Epithelial cell of esophagus (primary cell): Measurements from ENCODE around the gene CBFA2T3.

Experiments used
- DNase-seq: peaks from one replicate; pipeline ENCODE4 v3.0.0; 2010; ENCODE audit warnings: low read depth
- H3K4me3 ChIP-seq: 2 replicates; pipeline ENCODE4 v1.5.1; 2011; ENCODE audit warnings: mild to moderate bottlenecking, low read length, control low read depth
- CTCF ChIP-seq: IDR thresholded peaks from 2 replicates; pipeline ENCODE4 v1.5.1; 2011; ENCODE audit warnings: low read depth, mild to moderate bottlenecking, low read length, control low read depth, inconsistent platforms; ENCODE audit not compliant: insufficient read depth; ENCODE audit errors: missing control alignments

Gene CBFA2T3

DNA sequence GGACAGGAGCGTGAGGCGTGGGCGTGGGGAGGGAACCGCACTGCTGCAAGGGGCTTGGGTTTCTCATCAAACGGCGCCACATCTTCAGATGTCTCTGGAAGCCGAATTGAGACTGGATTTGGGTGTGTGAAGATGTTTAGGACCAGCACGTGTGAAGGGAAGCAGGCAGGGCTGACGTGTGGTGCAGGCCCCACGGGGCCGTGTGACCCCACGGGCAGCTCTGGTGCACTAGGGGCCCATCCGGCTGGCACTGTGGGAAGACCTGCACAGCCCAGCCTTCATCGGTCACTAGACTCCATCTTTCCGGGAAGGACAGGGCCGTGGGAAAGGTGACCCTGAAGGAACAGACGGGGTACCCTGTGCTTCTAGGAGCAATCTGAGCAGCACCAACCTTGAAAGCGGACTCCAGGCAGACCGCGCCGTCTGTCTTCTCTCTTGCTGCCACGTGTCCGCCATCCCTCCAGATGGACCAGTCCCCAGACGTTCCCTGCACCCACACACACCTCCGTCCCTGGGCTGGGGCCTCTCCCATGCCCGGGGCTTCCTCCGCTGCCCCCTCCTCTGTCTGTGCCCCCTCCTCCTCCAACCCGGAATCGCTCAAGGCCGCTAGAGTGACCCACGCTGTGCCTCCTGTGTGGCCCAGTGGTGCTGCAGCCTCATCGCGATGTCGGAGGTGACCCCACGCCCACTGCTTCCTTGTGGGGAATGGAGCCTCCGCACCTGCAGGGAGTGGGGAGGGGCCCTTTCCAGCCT is 23.4 kb upstream of the CBFA2T3 start:
- no peak for TF ChIP-seq CTCF
- no peak overlapping the region for H3K4me3 ChIP-seq
- DNase-seq, result no peak

GRCh38 chr16:88999457-89000206 is 22.6 kb upstream of the CBFA2T3 start:
- no peak overlapping the region for H3K4me3 ChIP-seq
- peak; percentile 7 for DNase-seq
- no peak for TF ChIP-seq CTCF

DNA sequence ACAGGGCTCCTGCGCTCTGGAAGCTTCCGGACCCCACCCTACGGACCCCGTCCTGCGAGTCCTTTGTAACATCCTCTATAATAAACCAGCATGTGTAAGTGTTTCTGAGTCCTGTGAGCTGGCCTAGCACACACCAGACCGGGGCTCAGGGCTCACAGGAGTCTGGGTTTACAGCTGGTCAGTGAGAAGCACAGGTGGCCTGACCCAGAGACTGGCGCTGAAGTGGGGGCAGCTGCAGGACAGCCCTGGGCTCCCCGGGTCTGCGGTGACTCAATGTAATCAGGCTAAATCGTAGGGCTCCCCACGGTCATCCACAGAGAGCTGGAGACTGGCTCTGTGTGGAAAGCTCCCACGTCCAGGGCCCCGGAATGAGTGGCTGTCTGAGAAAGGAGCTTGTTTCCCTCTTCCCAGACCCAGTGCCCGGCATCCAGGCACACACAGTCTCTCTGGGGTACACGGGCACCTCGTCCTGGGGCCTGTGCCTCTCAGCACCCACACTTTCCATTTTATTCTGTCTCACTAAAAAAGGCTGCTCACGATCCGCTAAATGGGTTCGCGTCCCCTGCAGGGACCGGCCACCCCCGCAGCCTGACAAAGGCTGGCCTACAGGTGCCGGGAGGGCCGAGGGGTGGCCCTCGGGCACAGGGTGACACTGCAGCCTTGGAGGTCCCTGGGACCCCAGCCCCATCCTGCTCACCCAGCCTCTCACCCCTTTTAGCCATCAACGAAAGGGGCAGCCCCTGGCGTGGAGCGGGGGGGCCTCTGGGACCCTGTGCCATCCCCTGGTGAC is 18.9 kb upstream of the CBFA2T3 start:
- no peak for TF ChIP-seq CTCF
- H3K4me3 ChIP-seq, result no peak overlapping the region
- no peak for DNase-seq

GRCh38 chr16:88995194-88995593 is 18.2 kb upstream of the CBFA2T3 start:
- DNase-seq, result no peak
- no peak overlapping the region for H3K4me3 ChIP-seq
- no peak for TF ChIP-seq CTCF

DNA sequence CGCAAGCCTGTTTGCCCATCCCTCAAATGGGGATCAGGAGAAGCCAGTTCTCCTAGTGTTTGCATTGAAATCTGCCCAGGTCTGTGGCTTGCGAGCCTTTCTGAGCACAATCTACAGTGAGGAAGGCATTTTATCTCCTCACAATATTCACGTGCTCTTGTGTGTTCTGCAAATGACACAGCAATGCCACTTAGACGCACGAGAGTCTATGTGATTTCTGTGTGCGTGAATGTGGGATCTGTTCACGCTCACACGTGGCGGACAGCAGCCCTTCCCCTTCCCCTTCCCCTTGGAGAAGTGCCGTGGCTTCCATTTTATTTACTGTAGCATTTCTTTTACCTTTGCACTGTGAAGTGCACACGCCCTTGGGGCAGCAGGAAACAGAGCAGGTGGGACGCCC is 17.7 kb upstream of the CBFA2T3 start:
- no peak for DNase-seq
- TF ChIP-seq CTCF, result no peak
- H3K4me3 ChIP-seq, result no peak overlapping the region

DNA sequence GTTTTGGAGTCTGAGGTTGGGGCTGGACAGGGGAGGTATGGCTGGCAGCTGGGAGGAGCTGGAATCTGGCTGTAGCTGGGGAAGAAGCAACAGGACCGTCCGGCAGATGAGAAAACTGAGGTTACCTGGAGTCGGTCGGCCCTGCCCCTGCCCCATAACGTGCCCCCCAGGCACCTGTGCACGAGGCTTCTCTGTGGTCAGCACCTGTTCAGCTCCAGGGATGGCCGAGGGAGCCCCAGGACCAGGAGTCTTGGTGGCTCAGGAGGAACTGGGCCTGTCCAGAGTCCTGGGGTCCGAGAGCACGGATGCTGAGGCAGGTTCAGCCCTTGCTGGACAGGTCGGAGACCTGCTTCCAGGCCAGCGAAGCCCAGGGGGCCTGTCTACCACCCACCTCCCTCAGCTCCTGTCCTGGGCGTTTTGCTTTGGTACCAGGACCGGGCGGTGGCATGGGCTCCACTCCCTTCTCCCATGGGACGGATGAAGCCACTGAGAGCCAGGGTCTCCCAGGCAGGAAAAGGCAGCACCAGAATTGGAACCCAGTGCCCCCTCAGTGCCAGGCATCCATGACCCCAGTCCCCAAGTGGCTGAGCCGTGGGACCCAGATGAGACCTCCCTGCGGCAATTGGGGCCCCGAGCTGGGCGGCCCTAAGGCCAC is 17.1 kb upstream of the CBFA2T3 start:
- no peak for DNase-seq
- TF ChIP-seq CTCF, result no peak
- no peak overlapping the region for H3K4me3 ChIP-seq
